ENCODE results near the gene ASXL1.

The ASXL1 gene

GRCh38 chr20:32455901-32456701, 98.0 kb downstream of the ASXL1 start:
- no peaks in the 10 kb centered on the region; the same call in 1 of the 2 replicates for H3K36me3 ChIP-seq (ENCODE audit: insufficient read depth, low read length)
- peak overlapping the region; percentile 80 for H3K4me2 ChIP-seq (ENCODE audit: low read length)
- no peak overlapping the region for H2AFZ ChIP-seq (ENCODE audit: low read length)

DNA sequence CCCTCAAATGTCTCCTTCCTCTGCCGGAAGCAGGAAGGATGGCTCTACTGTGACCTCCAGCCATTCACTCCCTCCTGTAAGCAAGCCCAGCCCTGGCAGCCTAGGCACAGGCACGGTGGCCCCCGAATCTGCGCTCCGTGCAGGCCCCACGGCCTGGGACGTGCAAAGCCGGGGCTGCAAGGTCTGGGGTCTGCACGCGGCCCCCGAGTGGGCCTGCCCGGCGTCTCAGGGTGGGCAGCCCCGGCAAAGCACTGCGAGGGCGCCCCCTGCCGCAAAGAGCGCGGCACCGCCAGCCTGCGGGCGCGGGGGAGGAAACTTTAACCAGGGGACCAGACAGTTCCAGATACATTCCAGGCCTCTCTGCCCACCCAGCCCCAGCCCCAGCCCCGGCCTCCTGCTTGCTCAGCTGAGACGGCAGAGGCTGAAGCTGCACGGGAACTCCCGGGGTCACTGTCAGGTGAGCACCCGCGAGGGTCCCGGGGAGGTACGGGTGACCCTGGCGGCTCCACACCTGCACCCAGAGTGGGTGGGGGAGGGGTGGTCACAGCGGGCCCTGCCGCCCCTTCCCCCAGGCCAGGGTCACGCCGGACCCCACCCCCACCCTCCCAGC, 98.8 kb downstream of the ASXL1 start:
- H3K9ac ChIP-seq (ENCODE audit: low read length): peak overlapping the region; percentile 62; the same call in 1 of the 2 replicates
- peak overlapping the region; percentile 58 for H3K4me3 ChIP-seq (ENCODE audit: low read depth, low read length, poor library complexity, severe bottlenecking)
- peak overlapping the region; percentile 80 for H3K4me2 ChIP-seq (ENCODE audit: low read length)

More at GRCh38 chr20:32455901-32456701, 98.0 kb downstream of the ASXL1 start:
- H3K9ac ChIP-seq (ENCODE audit: low read length): peak overlapping the region; percentile 62; the same call in 1 of the 2 replicates
- TF ChIP-seq EZH2 (IDR thresholded peaks at IDR 0.05; ENCODE audit: borderline replicate concordance, low read length) (no peak), CTCF (IDR thresholded peaks at IDR 0.05; ENCODE audit: low read length) (no peak)
- no peaks in the 10 kb centered on the region for H3K79me2 ChIP-seq (ENCODE audit: insufficient read depth, low read length)
- no peaks in the 10 kb centered on the region for H3K27me3 ChIP-seq (ENCODE audit: insufficient read depth, low read length)
- no peaks in the 10 kb centered on the region for H3K9me2 ChIP-seq (ENCODE audit: low read depth, low read length)
- H3K4me3 ChIP-seq (ENCODE audit: low read depth, low read length, poor library complexity, severe bottlenecking): peak overlapping the region; percentile 58
- H4K20me1 ChIP-seq (ENCODE audit: insufficient read depth, low read length): no peaks in the 10 kb centered on the region
- no peak overlapping the region for H3K27ac ChIP-seq (ENCODE audit: low read depth, low read length, poor library complexity, severe bottlenecking)
- H3F3A ChIP-seq (ENCODE audit: insufficient read depth, low read length): no peaks in the 10 kb centered on the region
- H3K4me1 ChIP-seq (ENCODE audit: insufficient read depth, low read length, severe bottlenecking): peaks cover 7% of the 10 kb centered on the region
- no peaks in the 10 kb centered on the region for H3K9me3 ChIP-seq (ENCODE audit: low read length)

DNA sequence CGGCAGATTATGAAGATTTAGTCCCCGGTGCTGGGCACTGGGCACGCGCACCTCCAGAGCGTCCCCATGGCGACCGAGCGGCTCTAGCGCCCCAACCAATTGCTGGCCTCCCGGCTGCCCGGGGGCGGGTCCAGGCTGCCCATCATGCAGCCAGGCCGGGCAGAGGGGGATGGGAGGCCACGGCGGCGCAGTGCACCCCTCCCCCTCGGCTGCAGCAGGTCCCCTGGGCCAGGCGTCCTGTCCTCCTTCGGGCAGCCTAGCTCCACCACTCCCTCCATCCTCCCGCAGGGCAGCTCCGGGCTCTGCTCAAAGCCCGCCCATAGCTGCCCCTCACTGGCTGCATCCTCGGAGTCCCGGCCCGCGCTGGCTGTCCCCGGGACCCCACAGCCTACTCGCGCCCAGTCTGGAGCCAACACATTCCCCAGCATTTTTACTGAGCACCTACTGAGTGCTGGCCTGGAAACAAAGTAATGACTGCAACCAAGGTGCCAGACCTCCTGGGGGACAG, 99.4 kb downstream of the ASXL1 start:
- H3K4me2 ChIP-seq (ENCODE audit: low read length): peak overlapping the region; percentile 80
- peaks cover 7% of the 10 kb centered on the region for H3K4me1 ChIP-seq (ENCODE audit: insufficient read depth, low read length, severe bottlenecking)
- no peaks in the 10 kb centered on the region for H3K27me3 ChIP-seq (ENCODE audit: insufficient read depth, low read length)
- H3K9me2 ChIP-seq (ENCODE audit: low read depth, low read length): no peaks in the 10 kb centered on the region
- H3K27ac ChIP-seq (ENCODE audit: low read depth, low read length, poor library complexity, severe bottlenecking): no peak overlapping the region
- H3K9ac ChIP-seq (ENCODE audit: low read length): no peak overlapping the region
- no peaks in the 10 kb centered on the region for H3K79me2 ChIP-seq (ENCODE audit: insufficient read depth, low read length)
- H3K36me3 ChIP-seq (ENCODE audit: insufficient read depth, low read length): no peaks in the 10 kb centered on the region; the same call in 1 of the 2 replicates
- H4K20me1 ChIP-seq (ENCODE audit: insufficient read depth, low read length): no peaks in the 10 kb centered on the region
- H2AFZ ChIP-seq (ENCODE audit: low read length): no peak overlapping the region
- H3F3A ChIP-seq (ENCODE audit: insufficient read depth, low read length): no peaks in the 10 kb centered on the region
- no peaks in the 10 kb centered on the region for H3K9me3 ChIP-seq (ENCODE audit: low read length)
- peak overlapping the region; percentile 58 for H3K4me3 ChIP-seq (ENCODE audit: low read depth, low read length, poor library complexity, severe bottlenecking)
- TF ChIP-seq EZH2 (IDR thresholded peaks at IDR 0.05; ENCODE audit: borderline replicate concordance, low read length) (no peak), CTCF (IDR thresholded peaks at IDR 0.05; ENCODE audit: low read length) (no peak)

More for the DNA sequence above, 98.8 kb downstream of the ASXL1 start:
- H3K4me1 ChIP-seq (ENCODE audit: insufficient read depth, low read length, severe bottlenecking): peaks cover 7% of the 10 kb centered on the region
- no peaks in the 10 kb centered on the region for H3F3A ChIP-seq (ENCODE audit: insufficient read depth, low read length)
- no peak for TF ChIP-seq EZH2 (IDR thresholded peaks at IDR 0.05; ENCODE audit: borderline replicate concordance, low read length)
- TF ChIP-seq CTCF (IDR thresholded peaks at IDR 0.05; ENCODE audit: low read length): peak; percentile 84
- no peak overlapping the region for H2AFZ ChIP-seq (ENCODE audit: low read length)
- H3K9me3 ChIP-seq (ENCODE audit: low read length): no peaks in the 10 kb centered on the region
- H4K20me1 ChIP-seq (ENCODE audit: insufficient read depth, low read length): no peaks in the 10 kb centered on the region
- no peak overlapping the region for H3K27ac ChIP-seq (ENCODE audit: low read depth, low read length, poor library complexity, severe bottlenecking)
- no peaks in the 10 kb centered on the region; the same call in 1 of the 2 replicates for H3K36me3 ChIP-seq (ENCODE audit: insufficient read depth, low read length)
- no peaks in the 10 kb centered on the region for H3K9me2 ChIP-seq (ENCODE audit: low read depth, low read length)
- no peaks in the 10 kb centered on the region for H3K27me3 ChIP-seq (ENCODE audit: insufficient read depth, low read length)
- H3K79me2 ChIP-seq (ENCODE audit: insufficient read depth, low read length): no peaks in the 10 kb centered on the region
